SK-N-MC (cell line): ENCODE data around the gene EGFL8.
A peak's percentile ranks its signal among the peaks of the same experiment; 100 is the strongest.

ENCODE experiments used
- DNase-seq: peaks from one replicate; pipeline ENCODE4 v3.0.0-alpha.2; 2011; ENCODE audit warnings: low read depth, low spot score
- H3K27ac ChIP-seq: fragments of 200-600 bp; sonication (generic); 2 replicates; pipeline ENCODE4 v1.5.1; 2016; ENCODE audit warnings: mixed run types
- H3K36me3 ChIP-seq: fragments of 200-600 bp; sonication (generic); 2 replicates; pipeline ENCODE4 v1.6.1; 2017; ENCODE audit warnings: antibody characterized with exemption, low read length, mixed read lengths; ENCODE audit not compliant: insufficient read depth
- H3K4me3 ChIP-seq: fragments of 200-600 bp; sonication (generic); 2 replicates; pipeline ENCODE4 v1.5.1; 2016
- H3K9ac ChIP-seq: fragments of 200-600 bp; sonication (generic); 2 replicates; pipeline ENCODE4 v1.8.0; 2017; ENCODE audit warnings: mixed run types, mixed read lengths; ENCODE audit not compliant: insufficient read length
- H3K9me3 ChIP-seq: fragments of 200-600 bp; sonication (generic); 2 replicates; pipeline ENCODE4 v1.6.1; 2017; ENCODE audit warnings: low read depth, mild to moderate bottlenecking, antibody characterized with exemption, low read length, moderate library complexity, mixed read lengths
- EZH2 ChIP-seq: fragments of 200-600 bp; sonication (generic); IDR thresholded peaks from one replicate; pipeline ENCODE4 v1.6.1; 2017; ENCODE audit warnings: antibody characterized with exemption
- FOXP2 ChIP-seq: optimal IDR thresholded peaks from 2 replicates; pipeline ENCODE3; 2011; ENCODE audit warnings: mild to moderate bottlenecking, moderate library complexity; ENCODE audit not compliant: insufficient read depth; ENCODE audit errors: extremely low read length, control extremely low read depth
- POLR2AphosphoS5 ChIP-seq: IDR thresholded peaks from 2 replicates; pipeline ENCODE4 v1.6.1; 2012; ENCODE audit warnings: mild to moderate bottlenecking, low read depth, low read length, borderline replicate concordance

The EGFL8 gene

DNA sequence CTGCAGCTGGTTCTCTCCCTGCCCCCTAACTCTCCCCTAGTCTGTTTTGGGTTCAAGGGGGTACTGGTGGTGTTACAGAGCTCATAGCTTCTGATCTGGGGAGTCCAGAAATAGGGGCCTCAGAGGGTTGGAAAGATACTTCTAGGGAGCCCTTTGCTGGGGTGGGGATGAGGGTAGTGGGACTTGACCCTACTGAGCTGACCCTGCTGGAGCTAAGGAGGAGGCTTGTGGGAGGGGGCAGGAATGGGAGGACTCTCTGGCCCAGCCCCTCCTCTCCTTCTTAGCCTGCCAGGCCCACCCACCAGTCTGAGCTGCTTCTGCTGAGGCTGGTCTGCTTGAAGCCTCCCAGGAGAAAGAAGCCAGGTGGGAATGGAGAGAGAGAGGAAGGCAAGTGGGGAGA is at the start of gene EGFL8:
Gene EGFL8, plus strand, starts transcription at position 301 of the 400 bp plus-strand sequence. CDS start 1,571 bp downstream, outside the sequence.
- no peak within 1 kb of the TSS for H3K4me3 ChIP-seq
- H3K9ac ChIP-seq: peak within 1 kb of the TSS; percentile 20
- H3K27ac ChIP-seq: no peak within 1 kb of the TSS
- no peak for DNase-seq
- peaks cover 26% of the 10 kb centered on the region; the same call in 1 of the 2 replicates for H3K36me3 ChIP-seq
- no peak for TF ChIP-seq EZH2
- TF ChIP-seq POLR2AphosphoS5: no peak
- TF ChIP-seq FOXP2: no peak
- H3K9me3 ChIP-seq: no peaks in the 10 kb centered on the region

- Histone ChIP-seq H3K36me3 (peaks cover 27% of the 10 kb centered on the region), H3K27ac (no peak overlapping the region), H3K4me3 (no peak overlapping the region), H3K9me3 (no peaks in the 10 kb centered on the region), H3K9ac (no peak overlapping the region)
- DNase-seq: no peak
- TF ChIP-seq EZH2 (no peak), FOXP2 (no peak), POLR2AphosphoS5 (no peak)
Observed at GRCh38 chr6:32114796-32115195, 49.6 kb upstream of the EGFL8 start.

- Histone ChIP-seq H3K9ac (no peak overlapping the region), H3K4me3 (no peak overlapping the region), H3K36me3 (peaks cover 29% of the 10 kb centered on the region), H3K27ac (no peak overlapping the region), H3K9me3 (no peaks in the 10 kb centered on the region)
- DNase-seq: no peak
- TF ChIP-seq FOXP2 (no peak), POLR2AphosphoS5 (no peak), EZH2 (no peak)
Observed at GRCh38 chr6:32115623-32116022, 48.8 kb upstream of the EGFL8 start.

- no peak for TF ChIP-seq EZH2
- TF ChIP-seq POLR2AphosphoS5: no peak
- no peak for TF ChIP-seq FOXP2
- H3K9ac ChIP-seq: no peak overlapping the region
- DNase-seq: no peak
- no peak overlapping the region for H3K4me3 ChIP-seq
- peaks cover 37% of the 10 kb centered on the region for H3K36me3 ChIP-seq
- no peaks in the 10 kb centered on the region for H3K9me3 ChIP-seq
- no peak overlapping the region for H3K27ac ChIP-seq
Observed at GRCh38 chr6:32116674-32117073, 47.7 kb upstream of the EGFL8 start.

- H3K27ac ChIP-seq: no peak overlapping the region
- no peaks in the 10 kb centered on the region for H3K9me3 ChIP-seq
- TF ChIP-seq EZH2: no peak
- TF ChIP-seq POLR2AphosphoS5: no peak
- TF ChIP-seq FOXP2: no peak
- H3K36me3 ChIP-seq: peaks cover 45% of the 10 kb centered on the region
- H3K9ac ChIP-seq: no peak overlapping the region
- no peak overlapping the region for H3K4me3 ChIP-seq
- no peak for DNase-seq
Observed at GRCh38 chr6:32117461-32117860, 46.9 kb upstream of the EGFL8 start.

DNA sequence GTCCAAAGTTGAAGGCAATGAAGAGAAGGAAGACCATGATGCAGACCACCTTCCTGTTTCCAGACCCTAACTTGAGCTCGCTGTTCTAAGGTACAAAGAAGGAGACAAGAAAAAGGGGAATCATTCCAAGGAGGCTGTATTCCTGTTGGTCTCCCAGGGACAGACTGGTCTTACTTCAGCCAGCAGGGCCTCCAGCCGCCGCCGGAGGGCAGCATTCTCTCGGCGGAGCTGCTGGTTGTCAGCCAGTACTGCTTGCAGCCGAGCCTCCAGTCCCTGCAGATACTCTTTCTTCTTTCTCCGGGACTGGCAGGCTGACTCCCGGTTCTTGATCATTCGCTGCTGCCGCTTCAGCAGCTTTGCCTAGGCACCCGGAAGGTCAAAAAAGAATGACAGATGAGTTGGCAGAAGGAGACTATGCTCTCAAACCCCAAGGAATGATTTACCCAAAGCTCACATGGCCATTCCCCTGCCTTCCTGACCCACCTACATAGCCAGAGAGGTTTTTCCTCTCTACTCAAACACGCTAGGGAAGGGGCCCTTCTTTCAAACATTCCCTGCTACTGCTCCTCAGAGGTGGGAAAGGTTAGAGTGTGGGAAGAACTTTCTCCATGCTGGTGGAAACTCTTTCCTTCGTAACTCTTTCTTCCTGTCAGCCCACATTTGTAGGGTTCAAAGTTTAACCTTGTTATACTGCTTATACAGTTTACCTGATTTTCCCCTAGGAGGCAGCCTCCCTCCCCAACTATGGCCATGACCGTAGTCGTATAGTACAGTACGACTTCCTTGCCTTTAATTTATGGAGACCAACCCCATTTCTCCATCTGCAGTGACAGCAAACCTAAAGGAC is 45.4 kb upstream of the EGFL8 start:
- Histone ChIP-seq H3K9me3 (no peaks in the 10 kb centered on the region), H3K9ac (no peak overlapping the region), H3K36me3 (peaks cover 56% of the 10 kb centered on the region), H3K4me3 (peak overlapping the region; percentile 30; the same call in 1 of the 2 replicates), H3K27ac (peak overlapping the region; percentile 70)
- TF ChIP-seq FOXP2 (no peak), POLR2AphosphoS5 (no peak), EZH2 (no peak)
- DNase-seq: no peak

GRCh38 chr6:32120573-32121059 is 43.8 kb upstream of the EGFL8 start:
- DNase-seq: no peak
- H3K36me3 ChIP-seq: peaks cover 63% of the 10 kb centered on the region

GRCh38 chr6:32123681-32124080 is 40.7 kb upstream of the EGFL8 start:
- H3K9me3 ChIP-seq: no peaks in the 10 kb centered on the region
- TF ChIP-seq EZH2 (no peak), POLR2AphosphoS5 (no peak), FOXP2 (no peak)
- peaks cover 57% of the 10 kb centered on the region for H3K36me3 ChIP-seq
- H3K4me3 ChIP-seq: no peak overlapping the region
- H3K27ac ChIP-seq: no peak overlapping the region
- no peak for DNase-seq
- H3K9ac ChIP-seq: no peak overlapping the region

More at GRCh38 chr6:32120573-32121059, 43.8 kb upstream of the EGFL8 start:
- H3K9ac ChIP-seq: no peak overlapping the region
- H3K9me3 ChIP-seq: no peaks in the 10 kb centered on the region
- H3K27ac ChIP-seq: no peak overlapping the region
- H3K4me3 ChIP-seq: no peak overlapping the region
- TF ChIP-seq FOXP2 (no peak), POLR2AphosphoS5 (no peak), EZH2 (no peak)
